Neural progenitor cell (in vitro differentiated cells): ENCODE data around the gene ATXN7. TPM values are rescaled to one million over a fixed set of nuclear protein-coding genes. Genes with fewer than 3 reads are reported as not detected.
A peak's percentile ranks its signal among the peaks of the same experiment; 100 is the strongest.

Experiments
- DNase-seq: peaks from one replicate; pipeline ENCODE4 v3.0.0-alpha.2; 2016; ENCODE audit warnings: low spot score
- H2AFZ ChIP-seq: fragments of 200-600 bp; sonication (generic); replicated peaks from 2 replicates; pipeline ENCODE4 v1.6.1; 2016; ENCODE audit warnings: antibody characterized with exemption
- H3F3A ChIP-seq: fragments of 200-600 bp; sonication (generic); 2 replicates; pipeline ENCODE4 v1.6.1; 2016; ENCODE audit warnings: antibody characterized with exemption, low read depth
- H3K27ac ChIP-seq: fragments of 200-600 bp; sonication (generic); 2 replicates; pipeline ENCODE4 v1.5.1; 2016; ENCODE audit warnings: mild to moderate bottlenecking
- H3K27me3 ChIP-seq: fragments of 200-600 bp; sonication (generic); 2 replicates; pipeline ENCODE4 v1.6.1; 2016; ENCODE audit warnings: mild to moderate bottlenecking, moderate library complexity
- H3K36me3 ChIP-seq: fragments of 200-600 bp; sonication (generic); 2 replicates; pipeline ENCODE4 v1.5.1; 2016
- H3K4me1 ChIP-seq: fragments of 200-600 bp; sonication (generic); 2 replicates; pipeline ENCODE4 v1.6.1; 2016; ENCODE audit warnings: mixed run types
- H3K4me2 ChIP-seq: fragments of 200-600 bp; sonication (generic); 2 replicates; pipeline ENCODE4 v1.6.1; 2016
- H3K4me3 ChIP-seq: fragments of 200-600 bp; sonication (generic); 2 replicates; pipeline ENCODE4 v1.5.1; 2016
- H3K79me2 ChIP-seq: fragments of 200-600 bp; sonication (generic); 2 replicates; pipeline ENCODE4 v1.6.1; 2016; ENCODE audit warnings: low read depth
- H3K9ac ChIP-seq: fragments of 200-600 bp; sonication (generic); 2 replicates; pipeline ENCODE4 v1.6.1; 2016
- H3K9me3 ChIP-seq: fragments of 200-600 bp; sonication (generic); 2 replicates; pipeline ENCODE4 v1.5.1; 2016; ENCODE audit warnings: low read depth
- H4K20me1 ChIP-seq: fragments of 200-600 bp; sonication (generic); 2 replicates; pipeline ENCODE4 v1.6.1; 2016; ENCODE audit warnings: low read depth
- H3K27ac Mint-ChIP-seq: 3 replicates; pipeline ENCODE4 v1.8.0; 2021; ENCODE audit warnings: mixed read lengths
- H3K27me3 Mint-ChIP-seq: 2 replicates; pipeline ENCODE4 v1.8.0; 2022; ENCODE audit warnings: low read depth, mild to moderate bottlenecking, inconsistent platforms, moderate library complexity, mixed read lengths; ENCODE audit not compliant: insufficient read depth
- H3K36me3 Mint-ChIP-seq: 3 replicates; pipeline ENCODE4 v1.8.0; 2021; ENCODE audit warnings: mixed read lengths
- H3K4me1 Mint-ChIP-seq: 3 replicates; pipeline ENCODE4 v1.8.0; 2021; ENCODE audit warnings: mixed read lengths
- H3K4me3 Mint-ChIP-seq: 3 replicates; pipeline ENCODE4 v1.8.0; 2021; ENCODE audit warnings: mild to moderate bottlenecking, moderate library complexity, mixed read lengths
- H3K9me3 Mint-ChIP-seq: 3 replicates; pipeline ENCODE4 v1.8.0; 2020; ENCODE audit warnings: mixed read lengths
- EZH2 ChIP-seq: fragments of 200-600 bp; sonication (generic); IDR thresholded peaks from 2 replicates; pipeline ENCODE4 v1.6.1; 2017; ENCODE audit warnings: antibody characterized with exemption, mild to moderate bottlenecking, moderate library complexity
- EZH2phosphoT487 ChIP-seq: fragments of 200-600 bp; sonication (generic); IDR thresholded peaks from 2 replicates; pipeline ENCODE4 v1.6.1; 2017; ENCODE audit warnings: antibody characterized with exemption
- total RNA-seq: library from RNA; depleted of rRNA; stranded (reverse); fragments of >200 nt; gene quantifications from 2 replicates; pipeline ENCODE4 v1.2.3, GENCODE V29; 2015; ENCODE audit warnings: low replicate concordance
- TF ChIP-seq, protein P1 (sequence below): fragments of 200-600 bp; sonication (generic); IDR thresholded peaks from 2 replicates; pipeline ENCODE4 v1.5.1; 2017; ENCODE audit warnings: antibody characterized with exemption, mild to moderate bottlenecking

Gene ATXN7
- total RNA-seq, 1 donor from 2014 or later, result 30.4 TPM

DNA sequence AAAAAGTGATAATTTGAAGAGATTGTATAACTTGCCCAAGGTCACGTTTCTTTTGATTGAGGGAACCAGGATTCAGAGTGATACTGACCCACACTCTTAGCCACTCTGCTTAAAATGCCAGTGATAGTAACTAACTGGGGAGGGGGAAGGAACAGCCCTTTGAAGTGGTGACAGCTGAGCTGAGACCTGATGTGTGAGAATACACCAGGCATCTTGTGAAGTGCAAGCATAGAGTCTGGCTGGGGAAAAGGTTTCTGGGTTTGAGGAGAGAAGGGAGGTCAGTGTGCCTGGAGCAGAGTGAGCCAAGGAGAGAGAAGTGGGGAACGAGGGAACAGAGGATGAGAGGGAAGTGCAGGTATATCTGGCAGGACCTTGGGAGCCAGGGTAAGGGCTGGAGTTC lies 83.9 kb downstream of the ATXN7 start:
- no peak for DNase-seq
- Mint-ChIP-seq H3K9me3 (no peaks in the 10 kb centered on the region), H3K4me1 (peaks cover 42% of the 10 kb centered on the region), H3K36me3 (peaks cover 19% of the 10 kb centered on the region), H3K27me3 (no peaks in the 10 kb centered on the region), H3K4me3 (no peak overlapping the region), H3K27ac (peak overlapping the region; percentile 64)
- H3K4me3 ChIP-seq, result no peak overlapping the region
- H3K27me3 ChIP-seq, result no peaks in the 10 kb centered on the region
- no peak overlapping the region for H3K9ac ChIP-seq
- H3K27ac ChIP-seq, result no peak overlapping the region
- no peaks in the 10 kb centered on the region for H3F3A ChIP-seq
- H3K4me1 ChIP-seq, result peaks cover 22% of the 10 kb centered on the region
- no peaks in the 10 kb centered on the region for H3K36me3 ChIP-seq
- H3K4me2 ChIP-seq, result no peak overlapping the region
- peaks cover 90% of the 10 kb centered on the region for H3K79me2 ChIP-seq
- peaks cover 12% of the 10 kb centered on the region for H4K20me1 ChIP-seq
- no peaks in the 10 kb centered on the region for H3K9me3 ChIP-seq
- H2AFZ ChIP-seq, result no peak overlapping the region
- TF ChIP-seq EZH2phosphoT487, result no peak
- TF ChIP-seq, protein P1, sequence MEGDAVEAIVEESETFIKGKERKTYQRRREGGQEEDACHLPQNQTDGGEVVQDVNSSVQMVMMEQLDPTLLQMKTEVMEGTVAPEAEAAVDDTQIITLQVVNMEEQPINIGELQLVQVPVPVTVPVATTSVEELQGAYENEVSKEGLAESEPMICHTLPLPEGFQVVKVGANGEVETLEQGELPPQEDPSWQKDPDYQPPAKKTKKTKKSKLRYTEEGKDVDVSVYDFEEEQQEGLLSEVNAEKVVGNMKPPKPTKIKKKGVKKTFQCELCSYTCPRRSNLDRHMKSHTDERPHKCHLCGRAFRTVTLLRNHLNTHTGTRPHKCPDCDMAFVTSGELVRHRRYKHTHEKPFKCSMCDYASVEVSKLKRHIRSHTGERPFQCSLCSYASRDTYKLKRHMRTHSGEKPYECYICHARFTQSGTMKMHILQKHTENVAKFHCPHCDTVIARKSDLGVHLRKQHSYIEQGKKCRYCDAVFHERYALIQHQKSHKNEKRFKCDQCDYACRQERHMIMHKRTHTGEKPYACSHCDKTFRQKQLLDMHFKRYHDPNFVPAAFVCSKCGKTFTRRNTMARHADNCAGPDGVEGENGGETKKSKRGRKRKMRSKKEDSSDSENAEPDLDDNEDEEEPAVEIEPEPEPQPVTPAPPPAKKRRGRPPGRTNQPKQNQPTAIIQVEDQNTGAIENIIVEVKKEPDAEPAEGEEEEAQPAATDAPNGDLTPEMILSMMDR, result no peak
- TF ChIP-seq EZH2, result no peak

DNA sequence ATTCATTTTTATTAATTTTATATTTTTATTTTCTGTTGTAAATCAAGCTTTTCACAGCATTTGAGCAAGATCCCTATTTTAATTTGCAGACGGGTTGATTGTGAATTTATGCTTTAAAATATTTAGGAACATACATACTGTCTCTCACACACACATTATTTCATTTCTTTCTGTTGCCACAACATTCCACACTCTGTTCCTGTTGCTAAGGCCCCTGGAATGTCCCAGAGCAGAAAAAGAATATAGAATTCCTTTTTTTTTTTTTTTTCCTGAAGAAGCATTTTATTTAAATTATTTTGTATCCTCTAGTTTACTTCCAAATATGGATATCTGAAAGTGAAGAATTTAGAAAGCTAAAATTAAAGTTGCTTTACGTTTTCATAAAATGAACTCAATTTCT lies 85.3 kb downstream of the ATXN7 start:
- Mint-ChIP-seq H3K4me3 (no peak overlapping the region), H3K4me1 (peaks cover 46% of the 10 kb centered on the region), H3K36me3 (peaks cover 12% of the 10 kb centered on the region), H3K27ac (no peak overlapping the region), H3K27me3 (no peaks in the 10 kb centered on the region), H3K9me3 (no peaks in the 10 kb centered on the region)
- H3K27me3 ChIP-seq, result no peaks in the 10 kb centered on the region
- H3K9me3 ChIP-seq, result no peaks in the 10 kb centered on the region
- H3K4me2 ChIP-seq, result no peak overlapping the region
- no peaks in the 10 kb centered on the region for H3K36me3 ChIP-seq
- H3K9ac ChIP-seq, result no peak overlapping the region
- peaks cover 12% of the 10 kb centered on the region for H4K20me1 ChIP-seq
- no peak overlapping the region for H2AFZ ChIP-seq
- no peak overlapping the region for H3K27ac ChIP-seq
- no peaks in the 10 kb centered on the region for H3F3A ChIP-seq
- H3K4me3 ChIP-seq, result no peak overlapping the region
- no peak for TF ChIP-seq EZH2phosphoT487
- no peak for TF ChIP-seq EZH2
- TF ChIP-seq, protein P1, result no peak
- DNase-seq, result no peak
- H3K79me2 ChIP-seq, result peaks cover 81% of the 10 kb centered on the region
- H3K4me1 ChIP-seq, result peaks cover 22% of the 10 kb centered on the region

DNA sequence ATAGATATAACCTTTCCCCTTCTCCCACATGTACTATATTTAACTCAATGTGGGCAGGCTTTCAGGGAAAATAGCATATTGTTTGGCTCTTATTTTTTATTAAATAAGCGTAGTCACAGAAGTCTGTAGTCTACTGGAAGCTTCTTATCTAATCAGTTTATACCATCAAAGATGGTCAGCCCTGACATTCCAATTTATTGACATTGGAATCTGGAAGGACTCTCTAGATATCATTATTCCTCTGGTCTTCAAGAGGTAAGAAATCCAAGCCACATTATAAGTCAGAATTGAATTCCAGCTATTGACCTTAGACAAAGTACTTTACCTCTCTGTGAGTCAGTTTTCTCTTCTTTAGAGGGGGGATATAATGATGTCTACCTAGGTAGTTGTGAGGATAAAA lies 87.0 kb downstream of the ATXN7 start:
- no peak for DNase-seq
- TF ChIP-seq EZH2 (no peak), EZH2phosphoT487 (no peak)
- H3K9ac ChIP-seq, result no peak overlapping the region
- Mint-ChIP-seq H3K27ac (peak overlapping the region; percentile 85), H3K4me1 (peaks cover 47% of the 10 kb centered on the region), H3K36me3 (peaks cover 12% of the 10 kb centered on the region), H3K9me3 (no peaks in the 10 kb centered on the region), H3K27me3 (no peaks in the 10 kb centered on the region), H3K4me3 (no peak overlapping the region)
- H3K4me2 ChIP-seq, result peak overlapping the region; percentile 63
- no peak overlapping the region for H3K4me3 ChIP-seq
- H4K20me1 ChIP-seq, result peaks cover 11% of the 10 kb centered on the region
- no peak overlapping the region for H2AFZ ChIP-seq
- no peaks in the 10 kb centered on the region for H3K36me3 ChIP-seq
- H3K4me1 ChIP-seq, result peaks cover 30% of the 10 kb centered on the region
- peaks cover 76% of the 10 kb centered on the region for H3K79me2 ChIP-seq
- peaks cover 4% of the 10 kb centered on the region for H3F3A ChIP-seq
- H3K27ac ChIP-seq, result no peak overlapping the region
- no peaks in the 10 kb centered on the region for H3K9me3 ChIP-seq
- no peaks in the 10 kb centered on the region for H3K27me3 ChIP-seq

DNA sequence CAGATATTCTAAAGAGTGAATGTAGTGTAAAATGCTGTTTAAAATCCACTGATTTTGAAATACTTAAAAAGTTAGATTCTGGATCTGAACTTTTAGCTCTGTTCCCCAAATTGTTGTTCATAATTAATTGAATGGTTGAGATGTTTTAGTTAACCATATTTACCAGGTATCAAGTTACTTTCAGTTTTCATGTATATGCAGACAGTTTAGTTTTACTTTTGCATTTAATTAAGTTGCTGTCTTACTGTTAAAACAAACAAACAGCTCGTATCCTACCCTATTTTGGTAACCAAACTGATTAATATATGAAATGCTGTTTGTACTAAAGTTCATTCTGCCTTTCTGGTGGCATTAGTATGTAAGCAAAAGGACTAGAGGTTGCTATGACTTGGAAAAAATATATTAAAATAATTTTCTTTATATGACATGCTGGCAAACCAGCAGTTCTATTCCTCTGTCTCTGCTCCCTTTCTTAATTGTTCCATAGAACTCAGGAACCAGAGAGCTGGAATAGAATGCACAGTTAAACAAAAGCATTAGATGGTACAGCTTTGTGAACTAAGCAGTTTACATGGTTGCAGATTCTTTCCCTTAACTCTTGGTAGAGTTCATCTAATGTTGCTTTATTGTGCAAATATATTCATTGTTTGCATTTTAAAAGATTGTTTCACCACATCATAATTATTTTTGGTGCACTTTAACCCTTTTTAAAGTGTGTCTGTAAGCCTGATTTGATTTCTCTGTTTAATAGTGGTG lies 88.0 kb downstream of the ATXN7 start:
- H3K4me2 ChIP-seq, result peak overlapping the region; percentile 63
- H3K27ac Mint-ChIP-seq, result peak overlapping the region; percentile 85

More for the DNA sequence above, 88.0 kb downstream of the ATXN7 start:
- H3K9me3 Mint-ChIP-seq, result no peaks in the 10 kb centered on the region
- H2AFZ ChIP-seq, result no peak overlapping the region
- peaks cover 10% of the 10 kb centered on the region for H3K36me3 Mint-ChIP-seq
- peaks cover 39% of the 10 kb centered on the region for H3K4me1 ChIP-seq
- TF ChIP-seq EZH2 (no peak), EZH2phosphoT487 (no peak)
- no peaks in the 10 kb centered on the region for H3K9me3 ChIP-seq
- H3F3A ChIP-seq, result peaks cover 13% of the 10 kb centered on the region
- no peak overlapping the region for H3K9ac ChIP-seq
- H3K27me3 Mint-ChIP-seq, result no peaks in the 10 kb centered on the region
- H3K4me3 ChIP-seq, result no peak overlapping the region
- peaks cover 8% of the 10 kb centered on the region for H4K20me1 ChIP-seq
- H3K27ac ChIP-seq, result peak overlapping the region; percentile 72
- DNase-seq, result peak; percentile 38
- peaks cover 49% of the 10 kb centered on the region for H3K4me1 Mint-ChIP-seq
- no peaks in the 10 kb centered on the region for H3K36me3 ChIP-seq
- no peak overlapping the region for H3K4me3 Mint-ChIP-seq
- H3K27me3 ChIP-seq, result no peaks in the 10 kb centered on the region
- peaks cover 77% of the 10 kb centered on the region for H3K79me2 ChIP-seq
